Adrenal gland (tissue), 12 donors: ENCODE measurements around the gene AMZ1. TPM values are rescaled to one million over a fixed set of nuclear protein-coding genes. Genes with fewer than 3 reads are reported as not detected.

Experiments used
- DNase-seq, 7 donors: peaks; one replicate each; pipeline ENCODE4 v3.0.0-alpha.2; 2019 to 2020
- H3K27ac ChIP-seq, 5 donors: fragments of 200-600 bp; sonication (generic) in 4 of 5; 1 replicate in 3 of 5; 2 replicates in 2 of 5; pipeline versions ENCODE4 v1.5.1 to v1.8.0; 2016 to 2020; ENCODE audit warnings: mild to moderate bottlenecking in 1 of 5
- H3K27me3 ChIP-seq: fragments of 200-600 bp; 2 replicates; pipeline ENCODE4 v1.8.0; 2021
- H3K36me3 ChIP-seq, 2 donors: fragments of 200-600 bp; replicated peaks in 1 of 2; 1 replicate in 1 of 2; 2 replicates in 1 of 2; pipeline versions ENCODE4 v1.5.1 to v1.8.0; 2018 to 2022
- H3K4me1 ChIP-seq, 2 donors: fragments of 200-600 bp; replicated peaks in 1 of 2; 1 replicate in 1 of 2; 2 replicates in 1 of 2; pipeline versions ENCODE4 v1.5.1 to v1.8.0; 2018 to 2021
- H3K4me3 ChIP-seq, 4 donors: fragments of 200-600 bp; sonication (generic) in 3 of 4; one replicate each; pipeline ENCODE4 v1.5.1; 2016 to 2018
- H3K9me3 ChIP-seq, 3 donors: fragments of 200-600 bp; sonication (generic) in 1 of 3; replicated peaks in 1 of 3; 1 replicate in 2 of 3; 2 replicates in 1 of 3; pipeline versions ENCODE4 v1.5.1 to v1.8.0; 2016 to 2021
- CTCF ChIP-seq, 6 experiments: fragments of 450-650 bp in 4 of 6; fragments of 200-600 bp in 2 of 6; sonication (generic) in 1 of 6; IDR thresholded peaks; 1 replicate in 5 of 6; 2 replicates in 1 of 6; pipeline versions ENCODE4 v1.5.1 to v1.8.0; 2016 to 2021; ENCODE audit warnings: antibody characterized with exemption in 6 of 6, mild to moderate bottlenecking in 2 of 6, moderate library complexity in 1 of 6
- POLR2A ChIP-seq, 2 donors: fragments of 450-650 bp; IDR thresholded peaks; one replicate each; pipeline ENCODE4 v1.6.1; 2017; ENCODE audit warnings: antibody characterized with exemption in 2 of 2, mild to moderate bottlenecking in 2 of 2, moderate library complexity in 1 of 2
- WGBS, 4 donors: extraction: QIAGEN DNeasy Blood & Tissue Kit in 2 of 4; methylation state at CpG; one replicate each; pipeline versions ENCODE4 v1.1.5 to v1.1.7; 2013 to 2017; 5-methylcytosine and 5-hydroxymethylcytosine counted together
- intact Hi-C, 2 donors: fragments of 100-400 bp; cut with DNase I; formaldehyde crosslinking; loops; one replicate each; pipeline versions ENCODE4 v1.14.1 to v1.15.0; 2022 to 2023
- polyA plus RNA-seq, 3 donors: library from polyadenylated mRNA; stranded (reverse); fragments of 200-250 nt in 2 of 3; fragments of 350-450 nt in 1 of 3; fragmentation: Illumina TruSeq in 1 of 3; extraction: RNeasy Lipid Tissue Mini Kit (QIAGEN cat#74804) in 1 of 3; gene quantifications; one replicate each; pipeline ENCODE4 v1.2.3, GENCODE V29; 2013 to 2014
- total RNA-seq, 9 donors: library from RNA; depleted of rRNA in 4 of 9; stranded (reverse); fragments of >200 nt in 4 of 9; fragments of 120-200 nt in 1 of 9; fragmentation: NEBNext Ultra II Directional in 1 of 9; extraction: Animal tissue kit (Norgen Biotek cat#: 25700) in 1 of 9; gene quantifications; one replicate each; pipeline versions ENCODE4 v1.1.0 to v1.2.4, GENCODE V29; 2013 to 2023
- donor health status: healthy with polysubstance abuse.
- donor health status: Bipolar disorder and iron deficiency.
- donor health status: DM: yes; HTN: yes; CAD: no.
- donor health status: DM: no; HTN: no; CAD: no.
- donor health status: DM: no; HTN: no; CAD: no.
- donor health status: DM: yes; HTN: yes; CAD: no.

Gene AMZ1
- total and polyA plus RNA-seq, 12 donors: 0.06 to 0.36 (median 0.11) TPM; not detected in 6

GRCh38 chr7:2701832-2702593, 14.0 kb downstream of the AMZ1 start:
- Histone ChIP-seq H3K27me3 (no peaks in the 10 kb centered on the region), H3K9me3 (no peaks in the 10 kb centered on the region), H3K36me3 (no peaks in the 10 kb centered on the region), H3K4me1 (no peaks in the 10 kb centered on the region), H3K4me3 (no peak overlapping the region), H3K27ac (no peak overlapping the region)
- 54 to 81% (median 62%) methylated on average over 4 to 12 of the region's 12 CpGs for WGBS, 4 donors
- intact Hi-C loops: no loop called here
- peak in 6 of 7 donors; percentile 41 to 80 (median 54) for DNase-seq
- TF ChIP-seq POLR2A (IDR thresholded peaks at IDR 0.05): no peak
- no peak for TF ChIP-seq CTCF (IDR thresholded peaks at IDR 0.05)

- intact Hi-C loops: no loop called here
Measured at GRCh38 chr7:2702594-2702957, 14.6 kb downstream of the AMZ1 start.

GRCh38 chr7:2705371-2706096, 17.5 kb downstream of the AMZ1 start:
- H3K9me3 ChIP-seq: no peaks in the 10 kb centered on the region
- intact Hi-C loops: no loop called here
- H3K4me3 ChIP-seq: no peak overlapping the region
- TF ChIP-seq CTCF (IDR thresholded peaks at IDR 0.05) (no peak), POLR2A (IDR thresholded peaks at IDR 0.05) (no peak)
- no peak for DNase-seq
- 83 to 86% (median 85%) methylated on average over 13 to 14 of the region's 14 CpGs for WGBS, 4 donors
- H3K27ac ChIP-seq: no peak overlapping the region
- no peaks in the 10 kb centered on the region for H3K27me3 ChIP-seq
- no peaks in the 10 kb centered on the region for H3K36me3 ChIP-seq
- H3K4me1 ChIP-seq: peaks cover 0 to 4% of the 10 kb centered on the region in 2 donors

More at GRCh38 chr7:2702594-2702957, 14.6 kb downstream of the AMZ1 start:
- Histone ChIP-seq H3K4me1 (no peaks in the 10 kb centered on the region), H3K27ac (no peak overlapping the region), H3K4me3 (no peak overlapping the region), H3K36me3 (no peaks in the 10 kb centered on the region), H3K27me3 (no peaks in the 10 kb centered on the region), H3K9me3 (no peaks in the 10 kb centered on the region)
- no peak for TF ChIP-seq POLR2A (IDR thresholded peaks at IDR 0.05)
- TF ChIP-seq CTCF (IDR thresholded peaks at IDR 0.05): no peak
- DNase-seq: no peak
- WGBS, 4 donors: 90 to 100% (median 92%) methylated on average over 5 to 22 of the region's 22 CpGs

- intact Hi-C loops: no loop called here
- no peak for DNase-seq
- Histone ChIP-seq H3K36me3 (no peaks in the 10 kb centered on the region), H3K4me1 (peaks cover 0 to 4% of the 10 kb centered on the region in 2 donors), H3K4me3 (no peak overlapping the region), H3K27me3 (no peaks in the 10 kb centered on the region), H3K9me3 (no peaks in the 10 kb centered on the region), H3K27ac (no peak overlapping the region)
- 58 to 69% (median 62%) methylated on average over 6 of the region's 6 CpGs for WGBS, 4 donors
- TF ChIP-seq POLR2A (IDR thresholded peaks at IDR 0.05) (no peak), CTCF (IDR thresholded peaks at IDR 0.05) (no peak)
Measured at GRCh38 chr7:2706685-2707126, 18.7 kb downstream of the AMZ1 start.
